HT1080 (cell line): Measurements from ENCODE around the gene MICAL3. TPM values are rescaled to one million over a fixed set of nuclear protein-coding genes. Genes with fewer than 3 reads are reported as not detected.
"Not testable (repeated sequence)": the region's sequence is repeated elsewhere in the genome, so short reads cannot be mapped to it uniquely, and the experiment has no call there.

Experiments used
- DNase-seq: peaks from one replicate; pipeline ENCODE4 v3.0.0-alpha.2; 2015; ENCODE audit warnings: low read depth
- polyA plus RNA-seq, 2 experiments: library from polyadenylated mRNA; depleted of rRNA; stranded (reverse); fragments of >200 nt; gene quantifications; 2 replicates each; pipeline ENCODE4 v1.2.3, GENCODE V29; 2015
- total RNA-seq: library from RNA; depleted of rRNA; stranded (reverse); fragments of >200 nt; shearing (Covaris generic); gene quantifications from 2 replicates; pipeline ENCODE4 v1.2.3, GENCODE V29; 2014; rRNA removed

The MICAL3 gene
- total RNA-seq, result 15.3 and 29.2 TPM in 2 replicates
- polyA plus RNA-seq (2015; cell fraction: cytosol; rRNA removed), result 12.5 and 18.1 TPM in 2 replicates
- 72.7 and 93.2 TPM in 2 replicates for polyA plus RNA-seq (2015; cell fraction: nucleus; rRNA removed)

DNA sequence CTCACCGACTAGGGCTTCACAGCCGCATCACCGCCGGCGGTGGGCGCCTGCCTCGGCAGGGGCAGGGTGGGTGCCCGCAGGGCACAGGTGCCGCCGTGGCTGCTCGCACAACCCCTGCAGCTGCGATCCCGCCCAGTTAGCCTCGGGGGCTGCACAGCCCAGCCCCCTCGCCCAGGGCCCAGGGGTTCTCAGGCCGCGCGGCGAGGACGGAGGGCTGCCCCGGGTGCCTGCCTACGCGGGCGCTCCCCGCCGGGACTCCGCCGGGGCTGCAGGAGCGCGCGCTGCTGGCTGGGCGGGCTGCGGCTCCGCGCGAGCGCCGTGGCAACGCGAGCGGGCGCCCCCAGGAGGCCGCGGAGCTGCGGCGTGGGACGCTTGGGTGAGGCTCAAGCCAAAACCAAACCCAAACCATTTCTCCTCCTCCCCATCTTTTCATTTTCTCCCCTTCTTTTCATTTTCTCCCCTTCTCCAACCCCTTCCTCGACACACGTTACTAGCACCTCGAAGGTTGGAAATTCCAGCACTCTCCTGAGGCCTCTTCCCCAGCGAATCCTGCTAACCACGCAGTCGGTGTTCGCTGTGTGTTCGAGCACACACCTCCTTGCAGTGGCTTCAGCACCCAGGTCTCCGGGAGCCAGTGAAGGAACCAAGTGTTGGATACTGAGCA is at the start of gene MICAL3:
MICAL3 (minus strand) TSS at position 286 of the 664 bp plus-strand sequence. CDS start 117,749 bp downstream, outside the sequence.
- peak; percentile 61 for DNase-seq

DNA sequence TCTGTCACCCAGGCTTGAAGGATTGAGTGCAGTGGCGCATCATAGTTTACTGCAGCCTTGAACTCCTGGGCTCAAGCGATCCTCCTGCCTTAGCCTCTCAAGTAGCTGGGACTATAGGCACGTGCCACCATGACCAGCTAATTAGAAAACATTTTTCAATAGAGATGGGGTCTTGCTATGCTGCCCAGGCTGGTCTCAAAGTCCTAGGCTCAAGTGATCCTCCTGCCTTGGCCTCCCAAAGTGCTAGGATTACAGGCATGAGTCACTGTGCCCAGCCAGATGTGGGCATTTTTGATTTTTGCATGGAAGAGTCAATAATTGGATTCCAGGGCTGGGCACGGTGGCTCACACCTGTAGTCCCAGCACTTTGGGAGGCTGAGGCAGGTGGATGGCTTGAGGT is 49.6 kb upstream of the MICAL3 start:
- DNase-seq, result not testable (repeated sequence)

- DNase-seq, result no peak
These were observed 49.1 kb upstream of the MICAL3 start for GRCh38 chr22:18073467-18073866.

DNA sequence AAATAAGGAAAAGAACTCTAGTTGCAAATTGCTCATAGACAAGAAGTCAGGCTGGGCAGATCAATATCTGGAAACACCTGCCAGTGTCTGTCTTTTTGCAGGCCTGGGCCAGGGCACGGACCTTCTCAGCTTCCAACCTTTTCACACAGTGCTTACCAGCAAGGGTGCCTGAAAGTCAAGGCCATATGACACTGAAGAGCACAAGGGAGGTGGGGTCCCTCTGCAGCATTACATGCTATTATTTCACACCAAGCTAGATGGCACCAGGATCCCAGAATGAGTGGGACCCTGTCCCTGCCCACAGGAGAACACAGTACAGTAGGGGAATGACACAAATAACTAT is 47.6 kb upstream of the MICAL3 start:
- no peak for DNase-seq

- not testable (repeated sequence) for DNase-seq
These were observed 47.1 kb upstream of the MICAL3 start for GRCh38 chr22:18071307-18071967.

- DNase-seq, result no peak
These were observed 46.4 kb upstream of the MICAL3 start for GRCh38 chr22:18070556-18071306.

GRCh38 chr22:18070041-18070440 is 45.7 kb upstream of the MICAL3 start:
- DNase-seq, result no peak

GRCh38 chr22:18069041-18069440 is 44.7 kb upstream of the MICAL3 start:
- no peak for DNase-seq

GRCh38 chr22:18068381-18068988 is 44.1 kb upstream of the MICAL3 start:
- no peak for DNase-seq

DNA sequence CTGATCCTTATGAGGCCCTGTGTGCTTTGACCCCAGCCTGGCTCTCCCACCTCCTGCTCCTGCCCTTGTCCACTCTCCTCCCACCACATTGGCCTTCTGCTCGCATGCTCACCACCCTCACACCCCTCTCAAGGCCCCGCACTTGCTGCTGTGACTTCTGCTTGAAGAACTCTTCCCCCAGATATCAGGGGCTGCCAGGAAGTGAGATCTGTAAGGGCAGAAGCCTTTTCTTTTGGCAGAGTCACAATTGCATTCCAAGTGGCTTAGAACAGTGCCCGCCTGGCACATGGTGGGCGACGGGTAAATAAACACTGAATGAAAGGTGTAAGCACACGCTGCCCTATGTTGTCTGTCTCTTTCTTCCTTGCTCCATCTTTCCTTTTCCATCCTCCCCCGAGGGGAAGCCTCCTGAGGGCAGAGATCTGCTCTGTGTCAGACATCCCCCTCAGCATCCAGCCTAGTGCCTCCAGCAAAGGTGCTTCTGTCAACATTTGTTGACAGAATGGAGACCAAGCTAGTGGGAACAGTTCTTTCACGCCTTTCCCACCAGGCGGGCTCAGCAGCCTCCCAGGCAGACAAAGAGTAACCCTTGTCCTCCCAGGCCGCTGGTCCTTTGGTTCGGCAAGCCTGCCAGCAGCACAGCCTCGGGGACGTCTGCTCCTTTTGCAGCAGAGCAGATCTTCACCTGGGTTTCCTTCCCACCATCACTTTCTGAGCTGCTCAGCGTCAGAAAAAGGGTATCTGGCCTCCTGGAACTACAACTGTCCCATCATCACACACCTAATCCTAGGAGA is 43.4 kb upstream of the MICAL3 start:
- DNase-seq, result no peak

DNA sequence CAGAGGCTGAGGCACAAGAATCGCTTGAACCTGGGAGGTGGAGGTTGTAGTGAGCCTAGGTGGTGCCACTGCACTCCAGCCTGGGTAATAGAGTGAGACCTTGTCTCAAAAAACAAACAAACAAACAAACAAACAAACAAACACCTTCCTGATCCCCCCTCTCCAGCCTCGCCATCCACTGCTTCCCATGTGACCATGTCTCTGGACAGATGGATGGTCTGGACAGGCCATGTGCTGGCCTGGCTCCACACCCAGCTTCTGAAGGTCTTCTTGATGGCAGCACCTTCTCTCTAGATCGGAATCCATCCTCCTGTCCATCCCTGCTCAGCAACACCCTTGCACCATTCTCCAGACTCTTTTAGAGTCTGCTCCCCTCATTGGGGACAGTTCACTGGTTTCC is 42.8 kb upstream of the MICAL3 start:
- no peak for DNase-seq

GRCh38 chr22:18066181-18066859 is 42.0 kb upstream of the MICAL3 start:
- DNase-seq, result no peak

DNA sequence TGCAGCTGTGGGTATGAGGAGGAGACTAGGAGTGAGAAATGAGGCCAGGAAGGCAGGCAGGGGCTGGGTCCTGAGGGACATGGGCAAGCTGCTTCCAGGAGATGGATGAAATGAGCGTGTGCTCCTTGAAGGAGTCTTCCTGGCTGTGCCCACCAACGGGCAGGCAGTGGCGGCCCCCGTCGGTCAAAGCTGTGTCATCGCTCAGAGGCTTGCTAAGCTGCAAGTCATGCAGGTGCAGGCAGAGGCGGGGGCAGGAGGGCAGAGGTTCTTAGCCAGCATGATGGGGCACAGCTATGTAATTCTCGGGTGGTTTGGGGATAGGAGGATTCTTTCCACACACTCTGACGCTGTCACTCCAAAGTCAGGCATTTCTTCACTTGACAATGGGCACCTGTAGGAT is 40.9 kb upstream of the MICAL3 start:
- DNase-seq, result peak; percentile 36

- no peak for DNase-seq
These were observed 40.3 kb upstream of the MICAL3 start for GRCh38 chr22:18064636-18065035.

GRCh38 chr22:18063715-18064114 is 39.4 kb upstream of the MICAL3 start:
- not testable (repeated sequence) for DNase-seq

- no peak for DNase-seq
These were observed 38.9 kb upstream of the MICAL3 start for GRCh38 chr22:18063306-18063705.

- no peak for DNase-seq
These were observed 38.1 kb upstream of the MICAL3 start for GRCh38 chr22:18062421-18062820.

- DNase-seq, result peak; percentile 60
These were observed 36.6 kb upstream of the MICAL3 start for GRCh38 chr22:18060646-18061620.

DNA sequence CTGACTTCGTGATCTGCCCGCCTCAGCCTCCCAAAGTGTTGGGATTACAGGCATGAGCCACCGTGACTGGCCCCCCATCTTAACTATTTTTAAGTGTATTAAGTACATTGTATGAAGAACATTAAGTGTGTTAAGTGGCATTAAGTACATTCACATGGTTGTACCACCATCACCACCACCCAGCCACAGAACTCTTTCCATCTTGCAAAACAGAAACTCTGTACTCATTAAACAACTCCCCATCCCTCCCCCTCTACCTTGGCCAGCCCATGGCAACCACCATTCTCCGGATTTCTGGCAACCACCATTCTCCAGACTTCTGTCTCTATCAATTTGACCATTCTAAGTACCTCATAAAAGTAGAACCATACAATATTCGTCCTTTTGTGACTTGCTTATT is 35.6 kb upstream of the MICAL3 start:
- DNase-seq, result no peak
